Putamen (tissue), 1 donor: ENCODE measurements around the gene PRDX3.

Experiments
- DNase-seq: peaks from one replicate; pipeline ENCODE4 v3.0.0-alpha.2; 2016; ENCODE audit warnings: low spot score

The PRDX3 gene

GRCh38 chr10:119178372-119179119 lies at the start of gene PRDX3:
Gene PRDX3, minus strand, starts transcription at chr10:119178812. Its CDS starts 22 bp downstream, at chr10:119178790.
- peak; percentile 92 for DNase-seq

DNA sequence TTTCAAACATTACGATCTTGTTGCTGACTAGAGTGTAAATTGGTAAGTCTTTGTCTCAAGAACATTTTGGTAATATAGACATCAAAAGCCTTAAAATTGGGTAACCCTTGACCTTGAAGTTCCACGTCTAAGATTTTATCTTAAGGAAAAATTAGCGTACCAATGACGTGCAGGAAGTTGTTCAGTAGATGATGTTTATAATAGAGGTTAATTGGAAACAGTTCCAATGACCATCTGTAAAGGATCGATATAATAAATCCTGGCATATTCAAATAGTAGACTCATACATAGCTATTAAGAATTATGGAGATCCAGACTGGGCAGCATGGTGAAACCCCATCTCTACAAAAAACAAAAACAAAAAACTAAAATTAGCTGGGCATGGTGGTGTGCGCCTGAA lies 49.2 kb upstream of the PRDX3 start:
- DNase-seq, result no peak

DNA sequence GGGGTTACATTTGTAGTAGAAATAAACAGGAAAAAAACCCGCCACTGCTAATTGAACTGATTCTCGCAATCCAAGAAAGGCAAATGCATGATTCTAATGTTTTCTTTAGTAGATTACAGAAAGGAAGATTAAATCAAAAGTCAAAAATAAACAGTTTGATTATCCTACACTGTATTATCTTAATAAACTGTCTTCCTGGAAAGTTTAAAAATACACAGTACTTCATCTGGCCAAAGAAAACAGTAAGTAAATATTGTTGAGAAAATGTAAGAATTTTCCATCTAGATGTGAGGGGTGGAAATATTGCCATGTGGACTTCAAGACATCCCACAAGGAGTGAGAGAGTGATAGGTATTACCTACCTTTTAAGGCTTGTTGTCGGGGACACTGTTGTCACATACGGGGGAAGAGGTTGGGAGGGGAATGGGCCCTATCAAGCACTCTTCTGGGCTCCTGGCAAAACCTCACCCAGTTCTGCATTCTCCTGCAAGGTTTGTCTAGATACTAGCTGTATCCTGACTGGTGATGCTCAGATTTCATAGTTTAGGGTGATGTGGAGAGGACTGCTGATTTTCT lies 46.6 kb upstream of the PRDX3 start:
- DNase-seq, result no peak

DNA sequence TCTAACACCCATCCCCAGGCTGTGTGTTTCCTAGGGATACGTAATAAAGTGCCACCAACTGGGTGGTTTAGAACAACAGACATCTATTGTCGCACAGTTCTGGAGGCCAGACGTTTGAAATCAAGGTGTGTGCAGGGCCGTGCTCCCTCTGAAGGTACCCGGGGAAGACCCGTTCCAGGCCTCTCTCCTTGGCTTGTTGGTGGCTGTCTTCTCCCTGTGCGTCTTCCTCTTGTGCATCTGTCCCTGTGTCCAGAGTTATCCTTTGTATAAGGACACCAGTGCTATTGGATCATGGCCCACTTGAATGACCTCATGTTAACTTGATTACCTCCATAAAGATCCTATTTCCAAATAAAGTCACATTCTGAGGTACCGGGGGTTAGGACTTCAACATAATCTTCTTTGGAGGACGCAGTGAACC lies 44.4 kb upstream of the PRDX3 start:
- DNase-seq, result no peak

DNA sequence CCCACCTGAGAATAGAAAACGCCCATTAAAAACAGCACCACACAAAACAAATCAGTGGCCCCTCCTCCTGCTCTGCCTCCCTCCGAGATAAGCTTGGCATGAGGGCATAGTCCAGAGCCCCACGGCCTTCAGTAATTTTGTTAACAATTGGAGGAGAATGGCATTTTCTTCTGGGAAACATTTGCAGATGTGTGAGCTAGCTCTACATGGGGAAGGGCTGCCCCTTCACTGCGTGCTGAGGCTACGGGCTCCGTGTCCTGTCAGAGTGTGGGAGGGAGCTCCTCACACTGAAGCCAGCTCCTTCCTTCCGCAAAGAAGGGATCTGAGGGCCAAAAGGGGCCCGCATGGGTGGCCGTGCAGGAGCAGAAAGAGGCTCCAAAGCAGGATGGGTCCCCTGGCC lies 43.9 kb upstream of the PRDX3 start:
- no peak for DNase-seq

GRCh38 chr10:119221666-119222065 lies 43.1 kb upstream of the PRDX3 start:
- no peak for DNase-seq

GRCh38 chr10:119221201-119221600 lies 42.6 kb upstream of the PRDX3 start:
- no peak for DNase-seq

- DNase-seq, result no peak
Observed at GRCh38 chr10:119219871-119220270, 41.3 kb upstream of the PRDX3 start.

GRCh38 chr10:119217991-119218490 lies 39.4 kb upstream of the PRDX3 start:
- DNase-seq, result no peak

GRCh38 chr10:119217401-119217800 lies 38.8 kb upstream of the PRDX3 start:
- no peak for DNase-seq

DNA sequence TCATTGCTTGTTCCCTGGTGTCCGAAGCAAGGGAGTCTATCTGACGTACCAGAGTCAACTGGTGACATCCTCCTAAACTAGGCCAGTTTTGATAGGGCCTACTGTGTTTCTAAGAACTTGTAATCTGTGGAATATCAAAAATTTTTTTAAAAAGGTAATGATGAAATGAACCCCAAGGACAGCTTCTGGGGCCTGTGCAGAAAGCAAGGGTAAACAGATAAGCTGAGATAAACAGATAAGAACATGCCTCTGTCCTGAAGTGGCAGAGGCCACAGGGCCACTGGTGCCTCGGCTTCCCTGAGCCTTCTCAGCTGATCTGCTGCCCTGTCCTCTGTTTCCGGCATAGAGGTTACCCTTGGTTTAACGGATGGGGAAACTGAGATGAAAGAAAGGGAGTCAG lies 37.5 kb upstream of the PRDX3 start:
- no peak for DNase-seq

GRCh38 chr10:119215371-119215770 lies 36.8 kb upstream of the PRDX3 start:
- no peak for DNase-seq

GRCh38 chr10:119211625-119212441 lies 33.2 kb upstream of the PRDX3 start:
- no peak for DNase-seq

DNA sequence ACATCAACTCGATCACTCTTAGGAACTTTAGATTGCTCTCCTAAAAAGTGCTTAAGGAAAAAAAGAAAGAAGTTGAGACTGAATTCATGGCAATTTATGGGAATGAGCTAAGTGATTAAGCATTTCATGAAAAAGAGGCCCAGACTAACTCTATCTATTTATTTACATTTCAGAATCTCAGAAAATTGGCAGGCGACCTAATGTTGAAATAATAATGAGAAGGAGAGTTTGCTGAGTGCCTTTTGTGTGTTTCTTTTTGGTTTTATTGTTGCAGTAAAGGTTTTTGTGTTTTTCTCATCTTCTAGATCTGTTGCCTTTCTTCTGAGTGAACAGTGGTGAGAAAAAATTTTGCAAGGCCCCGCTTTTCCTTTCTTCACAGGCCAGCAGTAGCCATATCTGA lies 32.6 kb upstream of the PRDX3 start:
- DNase-seq, result no peak

DNA sequence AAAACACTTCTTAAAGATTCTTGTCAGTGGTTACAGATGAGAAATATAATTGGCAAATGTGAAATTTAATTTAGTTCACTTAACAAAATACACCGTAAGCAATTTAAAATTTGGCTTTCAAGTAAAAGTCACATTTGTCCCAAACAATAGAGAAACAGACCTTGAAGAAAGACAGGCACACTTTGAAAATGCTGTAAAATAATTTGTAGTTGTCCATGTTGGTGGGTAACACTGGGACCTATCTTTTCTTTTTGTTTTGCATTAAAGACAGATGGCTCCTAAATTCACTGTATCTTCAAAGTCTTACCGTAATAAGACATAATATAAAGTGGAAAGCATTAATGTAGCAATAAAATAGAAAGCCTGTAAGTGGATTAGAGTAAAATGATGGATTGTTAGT lies 32.0 kb upstream of the PRDX3 start:
- no peak for DNase-seq

DNA sequence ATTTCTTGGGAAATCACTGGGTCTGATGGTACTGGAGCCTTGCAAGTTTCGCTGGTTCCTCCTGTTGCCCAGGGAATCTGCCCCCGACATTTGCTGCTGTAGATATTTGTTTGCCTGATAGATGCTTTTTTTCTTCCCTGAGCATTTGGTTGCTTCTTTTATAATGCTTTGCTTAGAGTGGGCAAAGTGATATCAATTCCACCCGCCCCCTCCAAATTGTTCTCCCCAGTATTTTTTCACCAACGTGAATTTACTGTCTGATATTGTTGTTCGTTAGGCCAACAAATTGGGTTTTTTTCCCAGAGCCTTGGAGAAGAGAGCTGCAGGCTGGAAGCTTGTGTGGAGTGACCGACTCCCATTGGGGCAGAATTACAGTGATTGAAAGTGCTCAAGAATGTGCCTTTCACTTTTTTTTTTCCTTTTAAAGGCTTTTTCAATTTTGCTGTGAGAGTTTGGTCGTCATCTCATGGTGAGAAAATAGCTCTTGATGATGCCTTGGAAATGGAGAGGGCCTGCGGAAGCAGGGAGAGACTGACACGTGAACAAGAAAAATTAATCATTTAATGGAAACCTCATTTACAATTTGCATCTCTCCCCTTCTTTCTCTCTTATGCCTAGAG lies 31.2 kb upstream of the PRDX3 start:
- no peak for DNase-seq

GRCh38 chr10:119209035-119209735 lies 30.6 kb upstream of the PRDX3 start:
- peak; percentile 51 for DNase-seq

DNA sequence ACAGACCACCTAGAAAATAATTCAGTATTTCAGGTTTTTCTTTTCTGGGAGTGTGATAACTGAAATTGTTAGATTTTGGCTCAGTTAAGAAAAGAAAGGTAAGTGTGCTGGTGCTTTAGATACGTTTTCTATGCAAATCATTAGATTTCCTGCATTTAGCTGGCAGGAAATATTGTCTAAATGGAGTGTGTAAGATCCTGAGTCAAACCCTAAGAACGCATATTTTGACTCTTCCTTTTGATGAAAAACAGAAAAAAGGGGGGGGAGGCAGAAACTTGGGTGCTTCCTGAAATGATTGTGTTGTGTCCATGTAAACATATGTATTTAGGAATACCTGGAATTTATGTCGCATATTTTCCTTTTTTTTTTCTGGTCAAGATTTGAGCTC lies 29.9 kb upstream of the PRDX3 start:
- DNase-seq, result no peak

- DNase-seq, result peak; percentile 66
Observed at GRCh38 chr10:119207713-119208552, 29.3 kb upstream of the PRDX3 start.

- peak; percentile 97 for DNase-seq
Observed at GRCh38 chr10:119207366-119207666, 28.7 kb upstream of the PRDX3 start, which contains the start of gene GRK5. Gene GRK5, plus strand, starts transcription at chr10:119207571. Its CDS starts 347 bp downstream, at chr10:119207918.
